OCI-LY3 (cell line): Measurements from ENCODE around the gene DNAJA1.

Experiments
- EZH2phosphoT487 ChIP-seq: fragments of 200-600 bp; shearing (Covaris generic); IDR thresholded peaks from 2 replicates; pipeline ENCODE4 v1.6.1; 2018; ENCODE audit warnings: antibody characterized with exemption, mixed run types, low read depth
- TF ChIP-seq, protein P1 (sequence below): fragments of 200-600, 300-600 bp; sonication (generic); IDR thresholded peaks from 2 replicates; pipeline ENCODE4 v1.5.1; 2014; ENCODE audit warnings: antibody characterized with exemption, low read length, low read depth

DNA sequence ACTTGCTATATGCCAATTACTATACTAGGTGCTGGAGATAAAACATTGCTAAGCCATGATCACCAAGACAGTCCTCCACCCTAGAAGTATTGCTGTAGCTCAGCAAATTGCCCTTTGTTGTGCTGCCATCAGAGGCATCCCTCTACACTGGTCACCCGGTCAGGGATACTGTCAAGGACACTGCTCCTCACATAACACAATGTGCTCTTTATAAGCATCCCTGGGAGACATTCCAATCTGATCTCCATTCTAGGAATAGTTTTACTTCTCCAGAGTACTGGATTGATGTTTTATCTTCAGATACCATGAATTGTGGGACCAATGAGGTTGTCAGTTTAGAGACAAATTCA, 10.4 kb upstream of the DNAJA1 start:
- TF ChIP-seq, protein P1, sequence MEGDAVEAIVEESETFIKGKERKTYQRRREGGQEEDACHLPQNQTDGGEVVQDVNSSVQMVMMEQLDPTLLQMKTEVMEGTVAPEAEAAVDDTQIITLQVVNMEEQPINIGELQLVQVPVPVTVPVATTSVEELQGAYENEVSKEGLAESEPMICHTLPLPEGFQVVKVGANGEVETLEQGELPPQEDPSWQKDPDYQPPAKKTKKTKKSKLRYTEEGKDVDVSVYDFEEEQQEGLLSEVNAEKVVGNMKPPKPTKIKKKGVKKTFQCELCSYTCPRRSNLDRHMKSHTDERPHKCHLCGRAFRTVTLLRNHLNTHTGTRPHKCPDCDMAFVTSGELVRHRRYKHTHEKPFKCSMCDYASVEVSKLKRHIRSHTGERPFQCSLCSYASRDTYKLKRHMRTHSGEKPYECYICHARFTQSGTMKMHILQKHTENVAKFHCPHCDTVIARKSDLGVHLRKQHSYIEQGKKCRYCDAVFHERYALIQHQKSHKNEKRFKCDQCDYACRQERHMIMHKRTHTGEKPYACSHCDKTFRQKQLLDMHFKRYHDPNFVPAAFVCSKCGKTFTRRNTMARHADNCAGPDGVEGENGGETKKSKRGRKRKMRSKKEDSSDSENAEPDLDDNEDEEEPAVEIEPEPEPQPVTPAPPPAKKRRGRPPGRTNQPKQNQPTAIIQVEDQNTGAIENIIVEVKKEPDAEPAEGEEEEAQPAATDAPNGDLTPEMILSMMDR, result no peak
- no peak for TF ChIP-seq EZH2phosphoT487
